K562 treated with DMSO at 1 percent for 4 hours (cell line): Measurements from ENCODE around the gene DCLRE1A. TPM values are rescaled to one million over a fixed set of nuclear protein-coding genes. Genes with fewer than 3 reads are reported as not detected.

Source experiments
- total RNA-seq: library from RNA; unstranded; fragments of 300-600 nt; gene quantifications from 2 replicates; pipeline ENCODE4 v1.2.3, GENCODE V29; 2022; ENCODE audit not compliant: insufficient read depth

Gene DCLRE1A
- total RNA-seq, result 7.3 and 9.6 TPM in 2 replicates

DNA sequence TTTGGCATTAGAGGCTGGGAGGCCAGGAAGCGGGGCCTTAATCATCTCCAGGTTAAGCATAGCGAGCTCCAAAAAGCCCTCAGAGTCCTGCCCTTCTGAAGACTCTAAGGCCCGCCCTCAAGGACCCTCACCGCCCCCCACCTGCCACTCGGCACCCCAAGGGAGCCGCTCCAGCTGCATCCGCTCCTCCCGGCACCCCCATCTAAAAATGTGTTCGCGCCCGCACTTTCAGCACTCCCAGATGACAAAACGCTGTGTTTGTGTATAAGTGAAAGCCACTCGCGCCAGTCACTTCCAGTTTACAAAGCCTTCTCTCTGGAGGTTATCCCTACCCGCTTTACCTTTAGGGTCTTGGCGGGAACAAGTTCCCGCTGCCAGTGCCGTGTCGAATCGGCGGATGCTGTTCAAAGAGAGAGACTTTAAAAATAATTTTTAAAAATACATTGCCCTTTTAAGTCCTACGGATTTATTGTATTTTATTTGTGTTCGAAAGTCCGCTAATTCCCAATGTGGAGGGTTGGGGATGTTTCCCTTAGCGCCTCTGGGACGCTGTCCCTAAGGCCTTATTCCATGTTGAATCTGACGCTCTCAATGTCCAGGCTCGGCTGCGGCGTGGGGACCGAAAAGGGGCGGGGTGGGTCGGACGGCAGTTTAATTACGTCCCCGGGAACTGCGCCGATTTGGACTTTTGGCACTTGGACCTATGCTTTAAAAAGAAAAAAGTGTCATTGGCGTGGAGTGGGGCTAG, at the start of gene DCLRE1A, which contains the start of gene NHLRC2:
TSS of gene DCLRE1A (minus strand) at position 70 of the 748 bp plus-strand sequence. CDS start 900 bp downstream, outside the sequence.
TSS of gene NHLRC2 (plus strand) at position 649 of the 748 bp plus-strand sequence. CDS start 212 bp downstream, outside the sequence.

Other genes starting within 250 kb of the DCLRE1A start
- not detected in 2 replicates for gene NRAP, start 190.0 kb downstream of the DCLRE1A start, total RNA-seq
- 20.1 and 21.5 TPM in 2 replicates for gene CASP7, start 174.2 kb downstream of the DCLRE1A start, total RNA-seq
- not detected in 2 replicates for gene PLEKHS1, start 102.4 kb downstream of the DCLRE1A start, total RNA-seq
- gene NHLRC2, start 579 bp upstream of the DCLRE1A start, total RNA-seq, result 2.1 and 3.0 TPM in 2 replicates
- gene ADRB1, start 189.8 kb upstream of the DCLRE1A start, total RNA-seq, result not detected in 2 replicates